GM23338 (cell line): Measurements from ENCODE around the gene PRKCQ. TPM values are rescaled to one million over a fixed set of nuclear protein-coding genes. Genes with fewer than 3 reads are reported as not detected.

Experiments
- ATAC-seq: fragments of 200-7000 bp; cut with Tn5 transposase; 3 replicates; pipeline ENCODE4 v1.9.1; 2020
- DNase-seq: peaks from one replicate; pipeline ENCODE4 v3.0.0-alpha.2; 2015; ENCODE audit warnings: low spot score
- H2AFZ ChIP-seq: fragments of 200-600 bp; sonication (generic); 2 replicates; pipeline ENCODE4 v1.8.0; 2016; ENCODE audit warnings: antibody characterized with exemption, mild to moderate bottlenecking, moderate library complexity
- H3F3A ChIP-seq: fragments of 200-600 bp; sonication (generic); replicated peaks from 2 replicates; pipeline ENCODE4 v1.8.0; 2017; ENCODE audit warnings: antibody characterized with exemption, mixed run types, low read depth
- H3K27ac ChIP-seq: fragments of 200-600 bp; sonication (generic); 2 replicates; pipeline ENCODE4 v1.6.1; 2016; ENCODE audit warnings: low read depth
- H3K27me3 ChIP-seq: fragments of 200-600 bp; sonication (generic); 2 replicates; pipeline ENCODE4 v1.8.0; 2016; ENCODE audit warnings: mild to moderate bottlenecking, mixed run types, moderate library complexity; ENCODE audit not compliant: insufficient read depth
- H3K36me3 ChIP-seq: fragments of 200-600 bp; sonication (generic); 2 replicates; pipeline ENCODE4 v1.8.0; 2016; ENCODE audit warnings: mild to moderate bottlenecking; ENCODE audit not compliant: insufficient read depth
- H3K4me1 ChIP-seq: fragments of 200-600 bp; sonication (generic); 2 replicates; pipeline ENCODE4 v1.8.0; 2016; ENCODE audit warnings: mild to moderate bottlenecking, moderate library complexity; ENCODE audit not compliant: insufficient read depth
- H3K4me2 ChIP-seq: fragments of 200-600 bp; sonication (generic); 2 replicates; pipeline ENCODE4 v1.7.1; 2017; ENCODE audit warnings: mixed run types
- H3K4me3 ChIP-seq: fragments of 200-600 bp; sonication (generic); 2 replicates; pipeline ENCODE4 v1.6.1; 2016; ENCODE audit warnings: mixed run types
- H3K79me2 ChIP-seq: fragments of 200-600 bp; sonication (generic); replicated peaks from 2 replicates; pipeline ENCODE4 v1.8.0; 2017; ENCODE audit warnings: mild to moderate bottlenecking; ENCODE audit not compliant: insufficient read depth
- H3K9me2 ChIP-seq: fragments of 200-600 bp; sonication (generic); 2 replicates; pipeline ENCODE4 v1.8.0; 2017; ENCODE audit not compliant: insufficient read depth
- H4K20me1 ChIP-seq: fragments of 200-600 bp; sonication (generic); replicated peaks from 2 replicates; pipeline ENCODE4 v1.8.0; 2017; ENCODE audit warnings: mild to moderate bottlenecking; ENCODE audit not compliant: insufficient read depth
- H3K27ac Mint-ChIP-seq: 2 replicates; pipeline ENCODE4 v1.8.0; 2020; ENCODE audit warnings: inconsistent platforms, mild to moderate bottlenecking, moderate library complexity, mixed read lengths
- H3K27me3 Mint-ChIP-seq: 3 replicates; pipeline ENCODE4 v1.8.0; 2022; ENCODE audit warnings: low read depth, mild to moderate bottlenecking, moderate library complexity, mixed read lengths, inconsistent platforms; ENCODE audit not compliant: insufficient read depth, poor library complexity
- H3K36me3 Mint-ChIP-seq: 3 replicates; pipeline ENCODE4 v1.8.0; 2021; ENCODE audit warnings: low read depth, mild to moderate bottlenecking, inconsistent platforms, moderate library complexity, mixed read lengths
- H3K4me1 Mint-ChIP-seq: 3 replicates; pipeline ENCODE4 v1.8.0; 2020; ENCODE audit warnings: mild to moderate bottlenecking, inconsistent platforms, mixed read lengths
- H3K4me3 Mint-ChIP-seq: 3 replicates; pipeline ENCODE4 v1.8.0; 2021; ENCODE audit warnings: moderate library complexity, mild to moderate bottlenecking, inconsistent platforms, mixed read lengths
- H3K9me3 Mint-ChIP-seq: 3 replicates; pipeline ENCODE4 v1.8.0; 2020; ENCODE audit warnings: moderate library complexity, mild to moderate bottlenecking, inconsistent platforms, mixed read lengths
- CREB1 ChIP-seq: fragments of 250-450 bp; sonication (Bioruptor Pico); IDR thresholded peaks from 2 replicates; pipeline ENCODE4 v1.5.0; 2020; ENCODE audit warnings: low read depth, mild to moderate bottlenecking, moderate library complexity
- EZH2 ChIP-seq: fragments of 200-600 bp; sonication (generic); IDR thresholded peaks from one replicate; pipeline ENCODE4 v1.8.0; 2017; ENCODE audit warnings: antibody characterized with exemption, mild to moderate bottlenecking, low read depth; ENCODE audit not compliant: unreplicated experiment
- EZH2phosphoT487 ChIP-seq: fragments of 200-600 bp; sonication (generic); IDR thresholded peaks from one replicate; pipeline ENCODE4 v1.8.1; 2018; ENCODE audit warnings: antibody characterized with exemption; ENCODE audit not compliant: unreplicated experiment
- JUNB ChIP-seq: IDR thresholded peaks from one replicate; pipeline ENCODE4 v1.6.1; 2016; ENCODE audit warnings: antibody characterized with exemption; ENCODE audit not compliant: unreplicated experiment
- NANOG ChIP-seq: IDR thresholded peaks from 2 replicates; pipeline ENCODE4 v1.6.1; 2016; ENCODE audit warnings: antibody characterized with exemption, borderline replicate concordance
- POLR2AphosphoS5 ChIP-seq: IDR thresholded peaks from 2 replicates; pipeline ENCODE4 v1.6.1; 2016; ENCODE audit warnings: antibody characterized with exemption, low read depth
- STAT1 ChIP-seq: IDR thresholded peaks from one replicate; pipeline ENCODE4 v1.6.1; 2016; ENCODE audit warnings: antibody characterized with exemption; ENCODE audit not compliant: unreplicated experiment
- ZNF114 ChIP-seq: fragments of 250-450 bp; sonication (Bioruptor Pico); IDR thresholded peaks from 2 replicates; pipeline ENCODE4 v1.5.0; 2020; ENCODE audit warnings: mild to moderate bottlenecking, moderate library complexity
- ZNF331 ChIP-seq: fragments of 250-450 bp; sonication (Bioruptor Pico); IDR thresholded peaks from 2 replicates; pipeline ENCODE4 v1.5.0; 2020; ENCODE audit warnings: low read depth, mild to moderate bottlenecking, moderate library complexity
- polyA plus RNA-seq: library from polyadenylated mRNA; unstranded; fragments of >200 nt; fragmentation: Nextera tagmentation; extraction: Ambion mirVana; gene quantifications from 2 replicates; pipeline ENCODE4 v1.2.1, GENCODE V29; 2016
- total RNA-seq: library from RNA; depleted of rRNA; stranded (reverse); fragments of >200 nt; shearing (Covaris generic); gene quantifications from 2 replicates; pipeline ENCODE4 v1.2.3, GENCODE V29; 2014
- TF ChIP-seq, protein P1 (sequence below): fragments of 250-450 bp; sonication (Bioruptor Pico); IDR thresholded peaks from 2 replicates; pipeline ENCODE4 v1.5.0; 2020; ENCODE audit warnings: mild to moderate bottlenecking, moderate library complexity
- TF ChIP-seq, protein P2 (sequence below): IDR thresholded peaks from one replicate; pipeline ENCODE4 v1.6.1; 2018; ENCODE audit warnings: antibody characterized with exemption; ENCODE audit not compliant: unreplicated experiment
- TF ChIP-seq, protein P3 (sequence below), 2 experiments: fragments of 200-600 bp in 1 of 2; sonication (generic) in 1 of 2; conservative IDR thresholded peaks; 2 replicates each; pipeline versions ENCODE4 v1.5.1 to v1.6.1; 2016 to 2017; ENCODE audit warnings: antibody characterized with exemption in 2 of 2, low read depth in 2 of 2, mild to moderate bottlenecking in 2 of 2, moderate library complexity in 1 of 2
- TF ChIP-seq, protein P4 (sequence below): IDR thresholded peaks from 2 replicates; pipeline ENCODE4 v1.6.1; 2016; ENCODE audit warnings: antibody characterized with exemption

The PRKCQ gene
- total and polyA plus RNA-seq, 2 experiments from 2014 or later, result 12.6 to 28.5 TPM

DNA sequence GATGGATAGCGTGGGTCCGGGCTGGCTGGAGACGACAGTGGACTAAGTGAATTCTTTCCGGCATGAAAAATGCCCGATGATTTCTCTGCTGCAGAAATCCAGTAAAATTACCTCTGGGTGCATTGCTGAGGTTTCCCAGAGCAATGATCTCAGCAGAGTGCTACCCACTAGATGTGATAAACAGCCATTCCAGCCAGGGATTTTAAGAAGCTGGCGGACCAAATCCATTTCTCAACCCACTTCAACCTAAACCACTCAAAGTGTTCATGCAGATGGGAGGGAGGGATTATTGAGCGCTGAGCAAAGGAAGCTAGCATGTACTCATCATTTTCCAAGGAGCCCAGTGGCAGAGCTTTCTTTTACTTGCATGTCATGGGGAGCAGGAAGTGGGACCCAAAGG is 116.7 kb downstream of the PRKCQ start:
- DNase-seq, result no peak
- H3K4me3 ChIP-seq, result no peak overlapping the region
- H3K4me1 Mint-ChIP-seq, result peaks cover 15% of the 10 kb centered on the region; the same call in 2 of the 3 replicates
- peaks cover 4% of the 10 kb centered on the region for H3K9me3 Mint-ChIP-seq
- H3K4me2 ChIP-seq, result no peak overlapping the region
- no peaks in the 10 kb centered on the region for H3K27me3 Mint-ChIP-seq
- no peak for ATAC-seq
- no peak overlapping the region for H3K4me3 Mint-ChIP-seq
- no peaks in the 10 kb centered on the region for H3K79me2 ChIP-seq
- TF ChIP-seq, protein P1, sequence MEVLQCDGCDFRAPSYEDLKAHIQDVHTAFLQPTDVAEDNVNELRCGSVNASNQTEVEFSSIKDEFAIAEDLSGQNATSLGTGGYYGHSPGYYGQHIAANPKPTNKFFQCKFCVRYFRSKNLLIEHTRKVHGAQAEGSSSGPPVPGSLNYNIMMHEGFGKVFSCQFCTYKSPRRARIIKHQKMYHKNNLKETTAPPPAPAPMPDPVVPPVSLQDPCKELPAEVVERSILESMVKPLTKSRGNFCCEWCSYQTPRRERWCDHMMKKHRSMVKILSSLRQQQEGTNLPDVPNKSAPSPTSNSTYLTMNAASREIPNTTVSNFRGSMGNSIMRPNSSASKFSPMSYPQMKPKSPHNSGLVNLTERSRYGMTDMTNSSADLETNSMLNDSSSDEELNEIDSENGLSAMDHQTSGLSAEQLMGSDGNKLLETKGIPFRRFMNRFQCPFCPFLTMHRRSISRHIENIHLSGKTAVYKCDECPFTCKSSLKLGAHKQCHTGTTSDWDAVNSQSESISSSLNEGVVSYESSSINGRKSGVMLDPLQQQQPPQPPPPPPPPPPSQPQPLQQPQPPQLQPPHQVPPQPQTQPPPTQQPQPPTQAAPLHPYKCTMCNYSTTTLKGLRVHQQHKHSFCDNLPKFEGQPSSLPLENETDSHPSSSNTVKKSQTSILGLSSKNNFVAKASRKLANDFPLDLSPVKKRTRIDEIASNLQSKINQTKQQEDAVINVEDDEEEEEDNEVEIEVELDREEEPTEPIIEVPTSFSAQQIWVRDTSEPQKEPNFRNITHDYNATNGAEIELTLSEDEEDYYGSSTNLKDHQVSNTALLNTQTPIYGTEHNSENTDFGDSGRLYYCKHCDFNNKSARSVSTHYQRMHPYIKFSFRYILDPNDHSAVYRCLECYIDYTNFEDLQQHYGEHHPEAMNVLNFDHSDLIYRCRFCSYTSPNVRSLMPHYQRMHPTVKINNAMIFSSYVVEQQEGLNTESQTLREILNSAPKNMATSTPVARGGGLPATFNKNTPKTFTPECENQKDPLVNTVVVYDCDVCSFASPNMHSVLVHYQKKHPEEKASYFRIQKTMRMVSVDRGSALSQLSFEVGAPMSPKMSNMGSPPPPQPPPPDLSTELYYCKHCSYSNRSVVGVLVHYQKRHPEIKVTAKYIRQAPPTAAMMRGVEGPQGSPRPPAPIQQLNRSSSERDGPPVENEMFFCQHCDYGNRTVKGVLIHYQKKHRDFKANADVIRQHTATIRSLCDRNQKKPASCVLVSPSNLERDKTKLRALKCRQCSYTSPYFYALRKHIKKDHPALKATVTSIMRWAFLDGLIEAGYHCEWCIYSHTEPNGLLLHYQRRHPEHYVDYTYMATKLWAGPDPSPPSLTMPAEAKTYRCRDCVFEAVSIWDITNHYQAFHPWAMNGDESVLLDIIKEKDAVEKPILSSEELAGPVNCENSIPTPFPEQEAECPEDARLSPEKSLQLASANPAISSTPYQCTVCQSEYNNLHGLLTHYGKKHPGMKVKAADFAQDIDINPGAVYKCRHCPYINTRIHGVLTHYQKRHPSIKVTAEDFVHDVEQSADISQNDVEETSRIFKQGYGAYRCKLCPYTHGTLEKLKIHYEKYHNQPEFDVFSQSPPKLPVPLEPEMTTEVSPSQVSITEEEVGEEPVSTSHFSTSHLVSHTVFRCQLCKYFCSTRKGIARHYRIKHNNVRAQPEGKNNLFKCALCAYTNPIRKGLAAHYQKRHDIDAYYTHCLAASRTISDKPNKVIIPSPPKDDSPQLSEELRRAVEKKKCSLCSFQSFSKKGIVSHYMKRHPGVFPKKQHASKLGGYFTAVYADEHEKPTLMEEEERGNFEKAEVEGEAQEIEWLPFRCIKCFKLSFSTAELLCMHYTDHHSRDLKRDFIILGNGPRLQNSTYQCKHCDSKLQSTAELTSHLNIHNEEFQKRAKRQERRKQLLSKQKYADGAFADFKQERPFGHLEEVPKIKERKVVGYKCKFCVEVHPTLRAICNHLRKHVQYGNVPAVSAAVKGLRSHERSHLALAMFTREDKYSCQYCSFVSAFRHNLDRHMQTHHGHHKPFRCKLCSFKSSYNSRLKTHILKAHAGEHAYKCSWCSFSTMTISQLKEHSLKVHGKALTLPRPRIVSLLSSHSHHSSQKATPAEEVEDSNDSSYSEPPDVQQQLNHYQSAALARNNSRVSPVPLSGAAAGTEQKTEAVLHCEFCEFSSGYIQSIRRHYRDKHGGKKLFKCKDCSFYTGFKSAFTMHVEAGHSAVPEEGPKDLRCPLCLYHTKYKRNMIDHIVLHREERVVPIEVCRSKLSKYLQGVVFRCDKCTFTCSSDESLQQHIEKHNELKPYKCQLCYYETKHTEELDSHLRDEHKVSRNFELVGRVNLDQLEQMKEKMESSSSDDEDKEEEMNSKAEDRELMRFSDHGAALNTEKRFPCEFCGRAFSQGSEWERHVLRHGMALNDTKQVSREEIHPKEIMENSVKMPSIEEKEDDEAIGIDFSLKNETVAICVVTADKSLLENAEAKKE, result no peak
- TF ChIP-seq EZH2phosphoT487 (no peak), POLR2AphosphoS5 (no peak), EZH2 (no peak), NANOG (no peak), JUNB (no peak), STAT1 (no peak), ZNF331 (CRISPR knock-in tag) (no peak), ZNF114 (no peak), CREB1 (no peak)
- TF ChIP-seq, protein P2, sequence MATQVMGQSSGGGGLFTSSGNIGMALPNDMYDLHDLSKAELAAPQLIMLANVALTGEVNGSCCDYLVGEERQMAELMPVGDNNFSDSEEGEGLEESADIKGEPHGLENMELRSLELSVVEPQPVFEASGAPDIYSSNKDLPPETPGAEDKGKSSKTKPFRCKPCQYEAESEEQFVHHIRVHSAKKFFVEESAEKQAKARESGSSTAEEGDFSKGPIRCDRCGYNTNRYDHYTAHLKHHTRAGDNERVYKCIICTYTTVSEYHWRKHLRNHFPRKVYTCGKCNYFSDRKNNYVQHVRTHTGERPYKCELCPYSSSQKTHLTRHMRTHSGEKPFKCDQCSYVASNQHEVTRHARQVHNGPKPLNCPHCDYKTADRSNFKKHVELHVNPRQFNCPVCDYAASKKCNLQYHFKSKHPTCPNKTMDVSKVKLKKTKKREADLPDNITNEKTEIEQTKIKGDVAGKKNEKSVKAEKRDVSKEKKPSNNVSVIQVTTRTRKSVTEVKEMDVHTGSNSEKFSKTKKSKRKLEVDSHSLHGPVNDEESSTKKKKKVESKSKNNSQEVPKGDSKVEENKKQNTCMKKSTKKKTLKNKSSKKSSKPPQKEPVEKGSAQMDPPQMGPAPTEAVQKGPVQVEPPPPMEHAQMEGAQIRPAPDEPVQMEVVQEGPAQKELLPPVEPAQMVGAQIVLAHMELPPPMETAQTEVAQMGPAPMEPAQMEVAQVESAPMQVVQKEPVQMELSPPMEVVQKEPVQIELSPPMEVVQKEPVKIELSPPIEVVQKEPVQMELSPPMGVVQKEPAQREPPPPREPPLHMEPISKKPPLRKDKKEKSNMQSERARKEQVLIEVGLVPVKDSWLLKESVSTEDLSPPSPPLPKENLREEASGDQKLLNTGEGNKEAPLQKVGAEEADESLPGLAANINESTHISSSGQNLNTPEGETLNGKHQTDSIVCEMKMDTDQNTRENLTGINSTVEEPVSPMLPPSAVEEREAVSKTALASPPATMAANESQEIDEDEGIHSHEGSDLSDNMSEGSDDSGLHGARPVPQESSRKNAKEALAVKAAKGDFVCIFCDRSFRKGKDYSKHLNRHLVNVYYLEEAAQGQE, result no peak
- TF ChIP-seq, protein P3, sequence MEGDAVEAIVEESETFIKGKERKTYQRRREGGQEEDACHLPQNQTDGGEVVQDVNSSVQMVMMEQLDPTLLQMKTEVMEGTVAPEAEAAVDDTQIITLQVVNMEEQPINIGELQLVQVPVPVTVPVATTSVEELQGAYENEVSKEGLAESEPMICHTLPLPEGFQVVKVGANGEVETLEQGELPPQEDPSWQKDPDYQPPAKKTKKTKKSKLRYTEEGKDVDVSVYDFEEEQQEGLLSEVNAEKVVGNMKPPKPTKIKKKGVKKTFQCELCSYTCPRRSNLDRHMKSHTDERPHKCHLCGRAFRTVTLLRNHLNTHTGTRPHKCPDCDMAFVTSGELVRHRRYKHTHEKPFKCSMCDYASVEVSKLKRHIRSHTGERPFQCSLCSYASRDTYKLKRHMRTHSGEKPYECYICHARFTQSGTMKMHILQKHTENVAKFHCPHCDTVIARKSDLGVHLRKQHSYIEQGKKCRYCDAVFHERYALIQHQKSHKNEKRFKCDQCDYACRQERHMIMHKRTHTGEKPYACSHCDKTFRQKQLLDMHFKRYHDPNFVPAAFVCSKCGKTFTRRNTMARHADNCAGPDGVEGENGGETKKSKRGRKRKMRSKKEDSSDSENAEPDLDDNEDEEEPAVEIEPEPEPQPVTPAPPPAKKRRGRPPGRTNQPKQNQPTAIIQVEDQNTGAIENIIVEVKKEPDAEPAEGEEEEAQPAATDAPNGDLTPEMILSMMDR (conservative IDR thresholded peaks at IDR 0.05; ENCODE audit: low read depth in 2 of 2), result no peak
- TF ChIP-seq, protein P4, sequence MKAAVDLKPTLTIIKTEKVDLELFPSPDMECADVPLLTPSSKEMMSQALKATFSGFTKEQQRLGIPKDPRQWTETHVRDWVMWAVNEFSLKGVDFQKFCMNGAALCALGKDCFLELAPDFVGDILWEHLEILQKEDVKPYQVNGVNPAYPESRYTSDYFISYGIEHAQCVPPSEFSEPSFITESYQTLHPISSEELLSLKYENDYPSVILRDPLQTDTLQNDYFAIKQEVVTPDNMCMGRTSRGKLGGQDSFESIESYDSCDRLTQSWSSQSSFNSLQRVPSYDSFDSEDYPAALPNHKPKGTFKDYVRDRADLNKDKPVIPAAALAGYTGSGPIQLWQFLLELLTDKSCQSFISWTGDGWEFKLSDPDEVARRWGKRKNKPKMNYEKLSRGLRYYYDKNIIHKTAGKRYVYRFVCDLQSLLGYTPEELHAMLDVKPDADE, result no peak
- peaks cover 21% of the 10 kb centered on the region for H3K36me3 ChIP-seq
- no peak overlapping the region for H2AFZ ChIP-seq
- H3K4me1 ChIP-seq, result peaks cover 10% of the 10 kb centered on the region
- H3F3A ChIP-seq, result no peaks in the 10 kb centered on the region
- no peak overlapping the region for H3K27ac Mint-ChIP-seq
- H3K27ac ChIP-seq, result no peak overlapping the region
- H4K20me1 ChIP-seq, result no peaks in the 10 kb centered on the region; the same call in 1 of the 2 replicates
- H3K36me3 Mint-ChIP-seq, result peaks cover 41% of the 10 kb centered on the region
- H3K27me3 ChIP-seq, result no peaks in the 10 kb centered on the region
- H3K9me2 ChIP-seq, result peaks cover 14% of the 10 kb centered on the region; the same call in 1 of the 2 replicates
